ENCODE measurements around the gene WFDC13.
"Not testable (repeated sequence)": the region's sequence is repeated elsewhere in the genome, so short reads cannot be mapped to it uniquely, and the experiment has no call there.

WFDC13 gene, protein sequence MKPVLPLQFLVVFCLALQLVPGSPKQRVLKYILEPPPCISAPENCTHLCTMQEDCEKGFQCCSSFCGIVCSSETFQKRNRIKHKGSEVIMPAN

DNA sequence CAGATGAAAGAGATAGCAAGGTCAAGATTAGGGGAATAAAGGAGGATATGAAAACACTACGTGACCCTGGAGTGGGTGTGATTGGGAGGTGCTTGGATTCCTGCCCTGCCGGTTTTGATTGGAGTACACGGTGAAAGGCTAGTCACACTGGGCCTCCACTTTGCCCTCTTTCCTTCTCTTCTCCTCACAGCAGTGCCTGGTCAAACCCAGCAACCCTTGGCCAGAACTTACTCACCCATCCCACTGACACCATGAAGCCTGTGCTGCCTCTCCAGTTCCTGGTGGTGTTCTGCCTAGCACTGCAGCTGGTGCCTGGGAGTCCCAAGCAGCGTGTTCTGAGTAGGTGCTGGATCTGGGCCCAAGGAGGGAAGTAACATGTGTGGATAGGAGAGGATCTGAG is at the start of gene WFDC13:
Gene WFDC13 (plus strand): TSS at position 166 of the 400 bp plus-strand sequence. CDS start 86 bp downstream, at position 252.
- DNase-seq, result no peak

- not testable (repeated sequence) for DNase-seq
Measured at GRCh38 chr20:45657038-45657437, 44.8 kb upstream of the WFDC13 start.

- no peak for DNase-seq
Measured at GRCh38 chr20:45670139-45670538, 31.7 kb upstream of the WFDC13 start, which contains the start of gene WFDC11. TSS of gene WFDC11 (minus strand) at chr20:45670239. CDS start at chr20:45650600, 19,639 bp downstream.

DNA sequence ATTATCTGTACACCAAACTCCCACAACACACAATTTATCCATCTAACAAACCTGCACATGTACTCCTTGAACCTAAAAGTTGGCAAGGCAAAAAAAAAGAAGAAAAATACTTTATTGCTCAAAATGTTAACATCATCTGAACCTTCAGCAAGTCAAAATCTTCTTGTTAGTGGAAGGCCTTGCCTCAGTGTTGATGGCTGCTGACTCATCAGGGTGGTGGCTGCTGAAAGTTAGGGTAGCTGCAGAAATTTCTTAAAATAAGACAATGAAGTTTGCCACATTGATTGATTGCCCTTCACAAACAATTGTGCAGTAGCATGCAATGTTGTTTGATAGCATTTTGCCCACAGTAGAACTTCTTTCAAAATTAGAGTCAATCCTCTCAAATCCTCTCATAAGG is 29.1 kb upstream of the WFDC13 start:
- no peak for DNase-seq

DNA sequence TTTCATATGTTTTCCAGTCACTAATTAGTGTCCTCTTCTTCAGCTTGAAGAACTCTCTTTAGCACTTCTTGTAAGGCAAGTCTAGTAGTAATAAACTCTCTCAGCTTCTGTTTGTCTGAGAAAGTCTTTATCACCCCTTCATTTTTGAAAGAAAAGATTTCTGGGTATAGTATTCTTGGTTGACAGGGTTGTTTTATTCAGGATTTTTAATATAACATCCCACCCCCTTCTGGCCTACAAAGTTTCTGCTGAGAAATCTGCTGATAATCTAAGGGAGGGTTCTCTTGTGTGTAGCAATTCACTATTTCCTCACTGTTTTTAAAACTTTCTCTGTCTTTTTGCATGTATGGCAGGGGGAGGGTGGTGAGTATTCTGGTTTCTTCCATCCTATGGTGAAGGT is 22.2 kb upstream of the WFDC13 start:
- DNase-seq, result no peak

- DNase-seq, result no peak
Measured at GRCh38 chr20:45685896-45686295, 15.9 kb upstream of the WFDC13 start.

GRCh38 chr20:45693346-45693745 is 8.5 kb upstream of the WFDC13 start:
- not testable (repeated sequence) for DNase-seq

- DNase-seq, result no peak
Measured at GRCh38 chr20:45695496-45695895, 6.3 kb upstream of the WFDC13 start.

- DNase-seq, result no peak
Measured at GRCh38 chr20:45701104-45701503, 734 bp upstream of the WFDC13 start.

GRCh38 chr20:45704969-45705637 is 3.3 kb downstream of the WFDC13 start, which contains the start of gene WFDC10B:
TSS of gene WFDC10B (minus strand) at chr20:45705019. CDS start at chr20:45685992, 19,027 bp downstream.
- peak; percentile 3 for DNase-seq

DNA sequence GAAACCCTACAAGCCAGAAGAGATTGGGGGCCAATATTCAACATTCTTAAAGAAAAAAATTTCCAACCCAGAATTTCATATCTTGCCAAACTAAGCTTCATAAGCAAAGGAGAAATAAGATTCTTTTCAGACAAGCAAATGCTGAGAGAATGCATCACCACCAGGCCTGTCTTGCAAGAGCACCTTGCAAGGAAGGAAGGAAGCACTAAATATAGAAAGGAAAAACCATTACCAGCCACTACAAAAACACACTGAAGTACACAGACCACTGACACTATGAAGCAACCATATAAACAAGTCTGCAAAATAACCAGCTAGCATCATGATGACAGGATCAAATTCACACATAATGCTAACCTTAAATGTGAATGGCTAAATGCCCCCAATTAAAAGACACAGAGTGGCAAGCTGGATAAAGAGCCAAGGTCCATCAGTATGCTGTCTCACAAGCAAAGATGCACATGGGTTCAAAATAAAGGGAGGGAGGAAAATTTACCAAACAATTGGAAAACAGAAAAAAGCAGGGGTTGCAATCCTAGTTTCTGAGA is 14.4 kb downstream of the WFDC13 start:
- not testable (repeated sequence) for DNase-seq

GRCh38 chr20:45722047-45722446 is 20.2 kb downstream of the WFDC13 start, which contains the start of gene SPINT4:
TSS of gene SPINT4 (plus strand) at chr20:45722347. CDS start at chr20:45722368, 21 bp downstream.
- DNase-seq, result no peak

DNA sequence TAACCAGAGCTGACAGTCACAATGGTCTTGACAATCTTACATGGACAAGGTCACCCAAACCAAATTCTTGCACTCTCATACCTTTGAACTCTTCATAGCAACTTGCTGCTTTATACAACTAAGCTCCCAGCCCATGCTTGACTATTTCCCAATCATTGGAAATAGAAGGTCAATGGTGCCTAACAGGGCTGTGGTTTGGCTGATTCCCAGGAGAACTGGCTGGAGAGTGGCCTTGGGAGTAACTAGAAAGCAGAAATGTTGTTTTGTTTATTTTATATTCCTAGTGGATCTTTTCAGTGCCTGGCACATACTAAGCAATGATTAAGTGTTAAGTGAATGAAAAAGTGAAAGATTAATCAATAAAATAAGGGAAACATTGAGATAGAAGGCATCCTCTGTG is 23.3 kb downstream of the WFDC13 start:
- no peak for DNase-seq

- no peak for DNase-seq
Measured at GRCh38 chr20:45727044-45727443, 25.2 kb downstream of the WFDC13 start.

DNA sequence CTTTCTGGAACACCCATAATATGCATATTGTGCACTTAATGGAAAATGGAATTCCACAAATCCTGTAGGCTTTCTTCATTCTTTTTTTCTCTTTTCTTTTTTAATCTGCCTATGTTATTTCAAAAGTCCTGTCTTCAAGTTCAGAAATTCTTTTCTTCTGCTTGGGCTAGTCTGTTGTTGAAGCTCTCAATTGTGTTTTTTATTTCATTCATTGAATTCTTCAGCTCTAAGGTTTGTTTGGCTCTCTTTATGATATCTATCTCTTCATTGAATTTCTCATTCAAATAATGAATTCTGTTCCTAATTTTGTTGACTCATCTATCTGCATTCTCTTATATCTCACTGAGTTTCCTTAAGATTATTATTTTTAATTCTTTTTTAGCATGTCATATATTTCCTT is 30.4 kb downstream of the WFDC13 start:
- no peak for DNase-seq

- DNase-seq, result no peak
Measured at GRCh38 chr20:45735552-45735951, 33.7 kb downstream of the WFDC13 start.

- DNase-seq, result no peak
Measured at GRCh38 chr20:45735988-45736387, 34.1 kb downstream of the WFDC13 start.

GRCh38 chr20:45742596-45742995 is 40.8 kb downstream of the WFDC13 start:
- no peak for DNase-seq

- DNase-seq, result no peak
Measured at GRCh38 chr20:45745015-45745414, 43.2 kb downstream of the WFDC13 start.

GRCh38 chr20:45751721-45752120 is 49.9 kb downstream of the WFDC13 start:
- DNase-seq, result no peak

GRCh38 chr20:45752746-45753145 is 50.9 kb downstream of the WFDC13 start:
- DNase-seq, result no peak

GRCh38 chr20:45758096-45758495 is 56.3 kb downstream of the WFDC13 start:
- no peak for DNase-seq

All from NCI-H2171 (cell line).